HG02610 (cell line): ENCODE results near the gene TRIM40.

ENCODE experiments used
- ATAC-seq: cut with Tn5 transposase; IDR thresholded peaks from one replicate; pipeline ENCODE4 v1.9.1; 2021; ENCODE audit warnings: mild to moderate bottlenecking, moderate library complexity; ENCODE audit not compliant: unreplicated experiment

The TRIM40 gene

GRCh38 chr6:30194797-30195690, 59.1 kb downstream of the TRIM40 start:
- ATAC-seq = no peak

- no peak for ATAC-seq
Observed at GRCh38 chr6:30195951-30196350, 60.0 kb downstream of the TRIM40 start.

GRCh38 chr6:30196376-30196775, 60.4 kb downstream of the TRIM40 start:
- no peak for ATAC-seq
